K562 (cell line): Measurements from ENCODE around the gene OPA1. TPM values are rescaled to one million over a fixed set of nuclear protein-coding genes. Genes with fewer than 3 reads are reported as not detected.

Experiments
- BCOR ChIP-seq: fragments of 450-650 bp; IDR thresholded peaks from 2 replicates; pipeline ENCODE4 v1.6.1; 2016
- DNMT1 ChIP-seq: fragments of 450-650 bp; IDR thresholded peaks from 2 replicates; pipeline ENCODE4 v1.6.1; 2016; ENCODE audit warnings: antibody characterized with exemption, mild to moderate bottlenecking
- DPF2 ChIP-seq: fragments of 450-650 bp; IDR thresholded peaks from 2 replicates; pipeline ENCODE4 v1.6.1; 2016
- ERF ChIP-seq: fragments of 450-650 bp; formaldehyde crosslinking; IDR thresholded peaks from 2 replicates; pipeline ENCODE4 v1.4.0; 2020; ENCODE audit warnings: mild to moderate bottlenecking, mixed read lengths
- FOXJ2 ChIP-seq: fragments of 200-800 bp; sonication (Bioruptor generic); IDR thresholded peaks from 2 replicates; pipeline ENCODE4 v1.6.1; 2016; ENCODE audit warnings: missing genetic modification characterization, missing compliant biosample characterization
- JUN ChIP-seq, 2 experiments: sonication (generic) in 1 of 2; formaldehyde crosslinking in 1 of 2; IDR thresholded peaks; 2 replicates each; pipeline versions ENCODE4 v1.6.1 to v1.8.0; 2012 to 2022; ENCODE audit warnings: borderline replicate concordance in 2 of 2, mild to moderate bottlenecking in 2 of 2, improper control_type of control experiment in 1 of 2, low read depth in 1 of 2, low read length in 1 of 2, missing genetic modification reagents in 1 of 2
- polyA plus RNA-seq, 8 experiments: library from polyadenylated mRNA; depleted of rRNA in 4 of 8; stranded (reverse) in 5 of 8; unstranded in 3 of 8; fragments of >200 nt; fragmentation: Nextera tagmentation in 2 of 8; fragmentation: Illumina TruSeq in 1 of 8; extraction: Ambion mirVana in 2 of 8; extraction: Trizol in 1 of 8; gene quantifications; 2 replicates each; pipeline versions ENCODE4 v1.2.1 to v1.2.3, GENCODE V29; 2011 to 2014; ENCODE audit warnings: inconsistent platforms in 1 of 8, missing spikeins in 1 of 8
- total RNA-seq, 7 experiments: library from RNA; depleted of rRNA in 6 of 7; stranded (reverse); fragments of >200 nt in 6 of 7; fragmentation: Illumina TruSeq in 2 of 7; extraction: Trizol in 2 of 7; gene quantifications; 2 replicates each; pipeline versions ENCODE4 v1.2.1 to v1.2.3, GENCODE V29; 2011 to 2021; ENCODE audit warnings: low replicate concordance in 1 of 7
- TF ChIP-seq, protein P1 (sequence below): sonication (generic); formaldehyde crosslinking; IDR thresholded peaks from 2 replicates; pipeline ENCODE4 v1.8.0; 2022; ENCODE audit warnings: mild to moderate bottlenecking, missing genetic modification reagents
- TF ChIP-seq, protein P2 (sequence below): fragments of 450-650 bp; formaldehyde crosslinking; IDR thresholded peaks from 2 replicates; pipeline ENCODE4 v1.4.0; 2022; ENCODE audit warnings: missing genetic modification characterization
- TF ChIP-seq, protein P3 (sequence below): fragments of 450-650 bp; IDR thresholded peaks from 2 replicates; pipeline ENCODE4 v1.6.1; 2016; ENCODE audit warnings: mild to moderate bottlenecking, moderate library complexity

OPA1 gene
- total and polyA plus RNA-seq, 9 of the 15 experiments (the other 6 are each of a cell fraction or from before 2014, with no cell fraction given) = 19.7 to 127 (median 94.7) TPM

DNA sequence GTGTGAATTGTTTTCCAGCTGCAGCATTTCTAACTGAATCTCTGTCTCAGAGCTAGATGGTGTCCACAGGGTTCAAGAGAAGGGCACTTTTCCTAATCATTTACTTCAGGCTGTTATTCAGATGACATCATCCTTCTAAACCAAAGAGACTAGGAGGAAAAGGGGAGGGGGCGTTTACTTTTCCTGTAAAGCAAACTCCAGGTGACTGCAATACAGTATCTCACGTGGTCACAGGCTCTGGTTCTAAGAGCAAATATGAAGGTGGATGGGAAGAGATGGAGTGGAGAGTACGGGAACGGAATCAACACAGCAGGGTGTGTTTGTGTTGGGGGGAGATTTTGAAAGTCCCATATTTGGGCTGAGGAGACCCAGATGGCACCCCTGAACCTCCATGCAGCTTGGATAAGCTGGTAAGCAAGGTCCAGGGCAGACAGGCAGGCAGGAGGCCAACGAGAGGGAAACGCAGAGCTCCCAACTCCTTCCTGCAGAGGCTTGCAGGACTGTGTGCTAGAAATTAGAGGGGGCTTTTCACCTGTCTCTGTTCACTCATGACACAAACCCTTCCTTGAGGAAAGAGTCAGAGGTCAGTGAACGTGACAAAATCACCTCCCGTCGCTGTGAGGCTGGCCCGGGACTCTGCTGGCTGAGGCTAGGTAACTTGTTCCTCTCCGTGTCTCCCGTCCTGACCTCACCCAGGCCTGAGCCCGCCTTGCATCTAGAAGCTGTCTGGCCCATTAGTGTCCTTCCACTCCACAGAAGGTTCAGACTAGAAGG is 151.2 kb downstream of the OPA1 start (continued):
- TF ChIP-seq, protein P1, sequence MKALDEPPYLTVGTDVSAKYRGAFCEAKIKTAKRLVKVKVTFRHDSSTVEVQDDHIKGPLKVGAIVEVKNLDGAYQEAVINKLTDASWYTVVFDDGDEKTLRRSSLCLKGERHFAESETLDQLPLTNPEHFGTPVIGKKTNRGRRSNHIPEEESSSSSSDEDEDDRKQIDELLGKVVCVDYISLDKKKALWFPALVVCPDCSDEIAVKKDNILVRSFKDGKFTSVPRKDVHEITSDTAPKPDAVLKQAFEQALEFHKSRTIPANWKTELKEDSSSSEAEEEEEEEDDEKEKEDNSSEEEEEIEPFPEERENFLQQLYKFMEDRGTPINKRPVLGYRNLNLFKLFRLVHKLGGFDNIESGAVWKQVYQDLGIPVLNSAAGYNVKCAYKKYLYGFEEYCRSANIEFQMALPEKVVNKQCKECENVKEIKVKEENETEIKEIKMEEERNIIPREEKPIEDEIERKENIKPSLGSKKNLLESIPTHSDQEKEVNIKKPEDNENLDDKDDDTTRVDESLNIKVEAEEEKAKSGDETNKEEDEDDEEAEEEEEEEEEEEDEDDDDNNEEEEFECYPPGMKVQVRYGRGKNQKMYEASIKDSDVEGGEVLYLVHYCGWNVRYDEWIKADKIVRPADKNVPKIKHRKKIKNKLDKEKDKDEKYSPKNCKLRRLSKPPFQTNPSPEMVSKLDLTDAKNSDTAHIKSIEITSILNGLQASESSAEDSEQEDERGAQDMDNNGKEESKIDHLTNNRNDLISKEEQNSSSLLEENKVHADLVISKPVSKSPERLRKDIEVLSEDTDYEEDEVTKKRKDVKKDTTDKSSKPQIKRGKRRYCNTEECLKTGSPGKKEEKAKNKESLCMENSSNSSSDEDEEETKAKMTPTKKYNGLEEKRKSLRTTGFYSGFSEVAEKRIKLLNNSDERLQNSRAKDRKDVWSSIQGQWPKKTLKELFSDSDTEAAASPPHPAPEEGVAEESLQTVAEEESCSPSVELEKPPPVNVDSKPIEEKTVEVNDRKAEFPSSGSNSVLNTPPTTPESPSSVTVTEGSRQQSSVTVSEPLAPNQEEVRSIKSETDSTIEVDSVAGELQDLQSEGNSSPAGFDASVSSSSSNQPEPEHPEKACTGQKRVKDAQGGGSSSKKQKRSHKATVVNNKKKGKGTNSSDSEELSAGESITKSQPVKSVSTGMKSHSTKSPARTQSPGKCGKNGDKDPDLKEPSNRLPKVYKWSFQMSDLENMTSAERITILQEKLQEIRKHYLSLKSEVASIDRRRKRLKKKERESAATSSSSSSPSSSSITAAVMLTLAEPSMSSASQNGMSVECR (CRISPR knock-in tag) = no peak
- TF ChIP-seq BCOR = no peak
- TF ChIP-seq, protein P2, sequence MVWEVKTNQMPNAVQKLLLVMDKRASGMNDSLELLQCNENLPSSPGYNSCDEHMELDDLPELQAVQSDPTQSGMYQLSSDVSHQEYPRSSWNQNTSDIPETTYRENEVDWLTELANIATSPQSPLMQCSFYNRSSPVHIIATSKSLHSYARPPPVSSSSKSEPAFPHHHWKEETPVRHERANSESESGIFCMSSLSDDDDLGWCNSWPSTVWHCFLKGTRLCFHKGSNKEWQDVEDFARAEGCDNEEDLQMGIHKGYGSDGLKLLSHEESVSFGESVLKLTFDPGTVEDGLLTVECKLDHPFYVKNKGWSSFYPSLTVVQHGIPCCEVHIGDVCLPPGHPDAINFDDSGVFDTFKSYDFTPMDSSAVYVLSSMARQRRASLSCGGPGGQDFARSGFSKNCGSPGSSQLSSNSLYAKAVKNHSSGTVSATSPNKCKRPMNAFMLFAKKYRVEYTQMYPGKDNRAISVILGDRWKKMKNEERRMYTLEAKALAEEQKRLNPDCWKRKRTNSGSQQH (CRISPR knock-in tag) = no peak
- TF ChIP-seq DPF2 = 0 out of 2 replicates have a peak, but pooled peaks have one; percentile 42
- TF ChIP-seq ERF (CRISPR knock-in tag) = no peak
- TF ChIP-seq, protein P3, sequence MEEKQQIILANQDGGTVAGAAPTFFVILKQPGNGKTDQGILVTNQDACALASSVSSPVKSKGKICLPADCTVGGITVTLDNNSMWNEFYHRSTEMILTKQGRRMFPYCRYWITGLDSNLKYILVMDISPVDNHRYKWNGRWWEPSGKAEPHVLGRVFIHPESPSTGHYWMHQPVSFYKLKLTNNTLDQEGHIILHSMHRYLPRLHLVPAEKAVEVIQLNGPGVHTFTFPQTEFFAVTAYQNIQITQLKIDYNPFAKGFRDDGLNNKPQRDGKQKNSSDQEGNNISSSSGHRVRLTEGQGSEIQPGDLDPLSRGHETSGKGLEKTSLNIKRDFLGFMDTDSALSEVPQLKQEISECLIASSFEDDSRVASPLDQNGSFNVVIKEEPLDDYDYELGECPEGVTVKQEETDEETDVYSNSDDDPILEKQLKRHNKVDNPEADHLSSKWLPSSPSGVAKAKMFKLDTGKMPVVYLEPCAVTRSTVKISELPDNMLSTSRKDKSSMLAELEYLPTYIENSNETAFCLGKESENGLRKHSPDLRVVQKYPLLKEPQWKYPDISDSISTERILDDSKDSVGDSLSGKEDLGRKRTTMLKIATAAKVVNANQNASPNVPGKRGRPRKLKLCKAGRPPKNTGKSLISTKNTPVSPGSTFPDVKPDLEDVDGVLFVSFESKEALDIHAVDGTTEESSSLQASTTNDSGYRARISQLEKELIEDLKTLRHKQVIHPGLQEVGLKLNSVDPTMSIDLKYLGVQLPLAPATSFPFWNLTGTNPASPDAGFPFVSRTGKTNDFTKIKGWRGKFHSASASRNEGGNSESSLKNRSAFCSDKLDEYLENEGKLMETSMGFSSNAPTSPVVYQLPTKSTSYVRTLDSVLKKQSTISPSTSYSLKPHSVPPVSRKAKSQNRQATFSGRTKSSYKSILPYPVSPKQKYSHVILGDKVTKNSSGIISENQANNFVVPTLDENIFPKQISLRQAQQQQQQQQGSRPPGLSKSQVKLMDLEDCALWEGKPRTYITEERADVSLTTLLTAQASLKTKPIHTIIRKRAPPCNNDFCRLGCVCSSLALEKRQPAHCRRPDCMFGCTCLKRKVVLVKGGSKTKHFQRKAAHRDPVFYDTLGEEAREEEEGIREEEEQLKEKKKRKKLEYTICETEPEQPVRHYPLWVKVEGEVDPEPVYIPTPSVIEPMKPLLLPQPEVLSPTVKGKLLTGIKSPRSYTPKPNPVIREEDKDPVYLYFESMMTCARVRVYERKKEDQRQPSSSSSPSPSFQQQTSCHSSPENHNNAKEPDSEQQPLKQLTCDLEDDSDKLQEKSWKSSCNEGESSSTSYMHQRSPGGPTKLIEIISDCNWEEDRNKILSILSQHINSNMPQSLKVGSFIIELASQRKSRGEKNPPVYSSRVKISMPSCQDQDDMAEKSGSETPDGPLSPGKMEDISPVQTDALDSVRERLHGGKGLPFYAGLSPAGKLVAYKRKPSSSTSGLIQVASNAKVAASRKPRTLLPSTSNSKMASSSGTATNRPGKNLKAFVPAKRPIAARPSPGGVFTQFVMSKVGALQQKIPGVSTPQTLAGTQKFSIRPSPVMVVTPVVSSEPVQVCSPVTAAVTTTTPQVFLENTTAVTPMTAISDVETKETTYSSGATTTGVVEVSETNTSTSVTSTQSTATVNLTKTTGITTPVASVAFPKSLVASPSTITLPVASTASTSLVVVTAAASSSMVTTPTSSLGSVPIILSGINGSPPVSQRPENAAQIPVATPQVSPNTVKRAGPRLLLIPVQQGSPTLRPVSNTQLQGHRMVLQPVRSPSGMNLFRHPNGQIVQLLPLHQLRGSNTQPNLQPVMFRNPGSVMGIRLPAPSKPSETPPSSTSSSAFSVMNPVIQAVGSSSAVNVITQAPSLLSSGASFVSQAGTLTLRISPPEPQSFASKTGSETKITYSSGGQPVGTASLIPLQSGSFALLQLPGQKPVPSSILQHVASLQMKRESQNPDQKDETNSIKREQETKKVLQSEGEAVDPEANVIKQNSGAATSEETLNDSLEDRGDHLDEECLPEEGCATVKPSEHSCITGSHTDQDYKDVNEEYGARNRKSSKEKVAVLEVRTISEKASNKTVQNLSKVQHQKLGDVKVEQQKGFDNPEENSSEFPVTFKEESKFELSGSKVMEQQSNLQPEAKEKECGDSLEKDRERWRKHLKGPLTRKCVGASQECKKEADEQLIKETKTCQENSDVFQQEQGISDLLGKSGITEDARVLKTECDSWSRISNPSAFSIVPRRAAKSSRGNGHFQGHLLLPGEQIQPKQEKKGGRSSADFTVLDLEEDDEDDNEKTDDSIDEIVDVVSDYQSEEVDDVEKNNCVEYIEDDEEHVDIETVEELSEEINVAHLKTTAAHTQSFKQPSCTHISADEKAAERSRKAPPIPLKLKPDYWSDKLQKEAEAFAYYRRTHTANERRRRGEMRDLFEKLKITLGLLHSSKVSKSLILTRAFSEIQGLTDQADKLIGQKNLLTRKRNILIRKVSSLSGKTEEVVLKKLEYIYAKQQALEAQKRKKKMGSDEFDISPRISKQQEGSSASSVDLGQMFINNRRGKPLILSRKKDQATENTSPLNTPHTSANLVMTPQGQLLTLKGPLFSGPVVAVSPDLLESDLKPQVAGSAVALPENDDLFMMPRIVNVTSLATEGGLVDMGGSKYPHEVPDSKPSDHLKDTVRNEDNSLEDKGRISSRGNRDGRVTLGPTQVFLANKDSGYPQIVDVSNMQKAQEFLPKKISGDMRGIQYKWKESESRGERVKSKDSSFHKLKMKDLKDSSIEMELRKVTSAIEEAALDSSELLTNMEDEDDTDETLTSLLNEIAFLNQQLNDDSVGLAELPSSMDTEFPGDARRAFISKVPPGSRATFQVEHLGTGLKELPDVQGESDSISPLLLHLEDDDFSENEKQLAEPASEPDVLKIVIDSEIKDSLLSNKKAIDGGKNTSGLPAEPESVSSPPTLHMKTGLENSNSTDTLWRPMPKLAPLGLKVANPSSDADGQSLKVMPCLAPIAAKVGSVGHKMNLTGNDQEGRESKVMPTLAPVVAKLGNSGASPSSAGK = peak; percentile 77
- no peak for TF ChIP-seq DNMT1
- 0 out of 2 replicates have a peak, but pooled peaks have one; percentile 47 for TF ChIP-seq JUN (IDR thresholded peaks at IDR 0.05; ENCODE audit: borderline replicate concordance, low read depth, low read length)
- TF ChIP-seq JUN (CRISPR knock-in tag; IDR thresholded peaks at IDR 0.05; ENCODE audit: borderline replicate concordance) = no peak
- no peak for TF ChIP-seq FOXJ2
